Right kidney (tissue), 1 donor: ENCODE results near the gene MBOAT1.
"Not testable (repeated sequence)": the region's sequence is repeated elsewhere in the genome, so short reads cannot be mapped to it uniquely, and the experiment has no call there.

ENCODE experiments used
- DNase-seq: peaks from one replicate; pipeline ENCODE4 v3.0.0-alpha.2; 2016

The MBOAT1 gene

GRCh38 chr6:20169786-20170185 is 42.5 kb downstream of the MBOAT1 start:
- no peak for DNase-seq

GRCh38 chr6:20169119-20169557 is 43.1 kb downstream of the MBOAT1 start:
- DNase-seq = no peak

- no peak for DNase-seq
These were observed 43.6 kb downstream of the MBOAT1 start for GRCh38 chr6:20168690-20169089.

- no peak for DNase-seq
These were observed 44.7 kb downstream of the MBOAT1 start for GRCh38 chr6:20167601-20168000.

- DNase-seq = no peak
These were observed 46.1 kb downstream of the MBOAT1 start for GRCh38 chr6:20166210-20166609.

- no peak for DNase-seq
These were observed 49.8 kb downstream of the MBOAT1 start for GRCh38 chr6:20162515-20162914.

- DNase-seq = no peak
These were observed 51.6 kb downstream of the MBOAT1 start for GRCh38 chr6:20160541-20161283.

GRCh38 chr6:20159781-20160540 is 52.3 kb downstream of the MBOAT1 start:
- no peak for DNase-seq

GRCh38 chr6:20159098-20159497 is 53.2 kb downstream of the MBOAT1 start:
- DNase-seq = no peak

GRCh38 chr6:20158676-20159075 is 53.6 kb downstream of the MBOAT1 start:
- no peak for DNase-seq

GRCh38 chr6:20156824-20157223 is 55.4 kb downstream of the MBOAT1 start:
- DNase-seq = no peak

GRCh38 chr6:20154753-20155152 is 57.5 kb downstream of the MBOAT1 start:
- no peak for DNase-seq

- DNase-seq = no peak
These were observed 59.1 kb downstream of the MBOAT1 start for GRCh38 chr6:20153194-20153593.

- DNase-seq = no peak
These were observed 63.8 kb downstream of the MBOAT1 start for GRCh38 chr6:20148433-20148832.

GRCh38 chr6:20147469-20147868 is 64.8 kb downstream of the MBOAT1 start:
- DNase-seq = no peak

- not testable (repeated sequence) for DNase-seq
These were observed 65.4 kb downstream of the MBOAT1 start for GRCh38 chr6:20146831-20147230.

GRCh38 chr6:20146291-20146690 is 66.0 kb downstream of the MBOAT1 start:
- no peak for DNase-seq

GRCh38 chr6:20142866-20143265 is 69.4 kb downstream of the MBOAT1 start:
- no peak for DNase-seq

GRCh38 chr6:20141931-20142330 is 70.3 kb downstream of the MBOAT1 start:
- DNase-seq = no peak

- DNase-seq = not testable (repeated sequence)
These were observed 72.9 kb downstream of the MBOAT1 start for GRCh38 chr6:20139127-20139963.

- no peak for DNase-seq
These were observed 74.4 kb downstream of the MBOAT1 start for GRCh38 chr6:20137837-20138236.

GRCh38 chr6:20137240-20137639 is 75.0 kb downstream of the MBOAT1 start:
- DNase-seq = no peak
